CD1c-positive myeloid dendritic cell (primary cell): ENCODE measurements around the gene MYH15.

Experiments
- DNase-seq: peaks from one replicate; pipeline ENCODE4 v3.0.0-alpha.2; 2016; ENCODE audit errors: extremely low spot score

MYH15 gene

DNA sequence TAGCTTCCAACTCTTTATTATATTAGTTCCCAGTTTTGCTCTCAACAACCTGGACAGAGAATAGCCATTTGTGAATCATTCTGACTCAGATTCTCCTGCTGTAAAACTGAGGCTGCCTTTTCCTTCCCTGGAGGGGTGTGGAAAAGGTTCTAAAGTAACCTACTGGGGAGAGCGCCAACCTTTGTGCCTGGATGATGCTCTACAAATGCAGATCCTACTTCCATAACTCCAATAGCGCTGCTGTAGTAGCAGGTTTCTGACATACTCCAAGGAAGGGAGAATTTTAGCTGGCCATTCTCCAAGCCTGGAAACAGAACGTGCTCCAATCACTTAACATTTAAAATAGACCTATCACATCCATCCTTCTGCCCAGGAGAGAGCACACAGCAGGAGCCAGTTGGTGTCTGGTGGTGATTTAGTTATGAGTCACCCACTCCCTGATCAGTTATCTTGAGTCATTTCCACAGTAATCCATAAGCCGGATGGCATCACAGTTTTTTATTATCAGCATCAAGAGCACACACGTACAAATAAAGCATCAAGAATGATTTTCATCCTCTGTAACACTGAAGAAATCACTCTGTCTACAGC is 38.3 kb downstream of the MYH15 start:
- no peak for DNase-seq

GRCh38 chr3:108471426-108471825 is 39.0 kb downstream of the MYH15 start:
- DNase-seq: no peak

DNA sequence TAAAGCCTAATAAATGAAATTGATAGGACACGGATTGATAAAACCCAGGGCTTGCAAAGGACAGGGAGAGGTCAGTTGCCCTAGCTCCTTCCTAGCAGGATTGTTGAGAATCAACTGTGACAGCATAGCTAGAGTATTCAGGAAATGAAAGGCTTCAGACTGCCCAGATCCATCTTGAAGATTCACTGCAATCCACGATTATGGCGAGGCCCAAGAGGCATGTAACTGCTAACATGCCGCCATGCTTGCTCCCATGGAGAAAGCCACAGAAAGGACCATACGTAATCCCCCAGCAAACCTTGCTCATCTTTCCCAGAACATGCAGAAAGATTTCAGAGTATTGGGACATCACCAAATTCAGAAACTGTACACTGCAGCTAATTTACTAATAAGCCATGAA is 41.3 kb downstream of the MYH15 start:
- no peak for DNase-seq

DNA sequence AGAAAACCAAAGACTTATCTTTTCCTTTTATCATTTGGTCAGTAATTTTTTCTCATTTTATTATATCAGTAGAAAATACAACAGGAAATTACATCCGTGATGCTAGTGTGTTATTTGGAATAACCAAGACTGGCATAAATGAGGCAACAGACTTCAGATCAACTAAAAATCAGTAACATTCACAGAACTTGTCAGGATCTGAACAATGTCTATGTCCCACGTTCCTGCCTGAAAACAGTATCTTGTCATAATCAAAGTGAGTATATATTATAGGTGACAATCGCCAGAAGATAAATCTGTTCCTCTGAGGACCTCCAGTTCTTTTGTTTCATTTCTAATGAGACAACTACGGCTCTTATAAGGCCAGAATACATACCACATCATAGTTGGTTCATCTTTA is 41.8 kb downstream of the MYH15 start:
- DNase-seq: no peak

- DNase-seq: no peak
Observed at GRCh38 chr3:108462899-108463298, 47.5 kb downstream of the MYH15 start.

- peak; percentile 7 for DNase-seq
Observed at GRCh38 chr3:108461661-108462111, 48.7 kb downstream of the MYH15 start.

DNA sequence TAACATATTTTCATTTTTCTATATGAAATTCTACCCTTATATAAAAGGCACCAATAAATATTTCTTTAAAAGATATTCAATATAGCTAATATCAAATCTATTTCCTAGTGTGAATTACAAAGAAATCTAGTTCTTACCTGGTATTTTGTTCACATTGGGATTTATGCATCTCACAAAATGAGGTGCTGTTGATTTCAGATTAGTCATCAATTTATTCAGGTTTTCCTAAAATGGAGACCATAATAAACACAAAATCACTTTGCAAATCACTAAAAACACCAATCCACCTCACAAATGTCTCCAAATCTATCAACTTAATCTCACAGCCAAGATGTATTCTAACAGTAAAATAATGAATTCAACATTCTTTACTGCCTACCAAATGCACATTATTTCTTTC is 51.2 kb downstream of the MYH15 start:
- DNase-seq: no peak

- DNase-seq: no peak
Observed at GRCh38 chr3:108455212-108455705, 55.1 kb downstream of the MYH15 start.

DNA sequence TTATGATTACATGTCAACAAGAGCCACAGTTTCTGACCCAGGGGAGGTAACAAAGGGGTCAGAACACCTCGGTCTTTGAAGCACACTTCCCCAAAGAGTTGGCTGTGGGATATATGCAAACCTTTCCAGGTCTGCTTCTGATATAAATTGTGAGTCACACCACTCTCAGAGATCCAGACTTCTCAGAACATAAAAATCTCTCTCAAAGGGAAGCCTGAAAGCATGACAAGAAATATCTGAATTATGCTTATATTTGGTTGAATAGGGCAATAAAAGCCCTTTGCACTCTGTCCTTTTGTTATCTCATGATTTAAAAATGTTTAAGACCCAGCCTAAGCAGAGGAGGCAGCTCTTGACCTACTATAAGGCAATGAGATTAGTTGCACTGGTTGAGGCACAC is 56.8 kb downstream of the MYH15 start:
- DNase-seq: no peak

DNA sequence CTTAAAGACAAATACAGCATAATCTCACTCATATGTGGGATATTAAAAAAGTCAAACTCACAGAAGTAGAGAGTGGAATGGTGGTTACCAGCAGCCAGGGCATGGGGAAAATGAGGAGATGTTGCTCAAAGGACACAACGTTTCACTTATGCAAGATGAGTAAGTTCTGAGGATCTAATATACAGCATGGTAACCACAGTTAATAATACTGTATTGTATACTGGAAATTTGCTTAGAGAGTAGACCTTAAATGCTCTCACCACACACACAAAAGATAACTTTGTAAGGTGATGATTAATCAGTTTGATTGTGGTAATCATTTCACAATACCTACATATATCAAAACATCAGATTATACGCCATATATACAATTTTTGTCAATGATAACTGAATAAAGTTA is 60.0 kb downstream of the MYH15 start:
- no peak for DNase-seq

- DNase-seq: no peak
Observed at GRCh38 chr3:108448593-108448992, 61.8 kb downstream of the MYH15 start.

GRCh38 chr3:108447096-108447847 is 63.1 kb downstream of the MYH15 start:
- DNase-seq: no peak

- DNase-seq: no peak
Observed at GRCh38 chr3:108442281-108442680, 68.1 kb downstream of the MYH15 start.

DNA sequence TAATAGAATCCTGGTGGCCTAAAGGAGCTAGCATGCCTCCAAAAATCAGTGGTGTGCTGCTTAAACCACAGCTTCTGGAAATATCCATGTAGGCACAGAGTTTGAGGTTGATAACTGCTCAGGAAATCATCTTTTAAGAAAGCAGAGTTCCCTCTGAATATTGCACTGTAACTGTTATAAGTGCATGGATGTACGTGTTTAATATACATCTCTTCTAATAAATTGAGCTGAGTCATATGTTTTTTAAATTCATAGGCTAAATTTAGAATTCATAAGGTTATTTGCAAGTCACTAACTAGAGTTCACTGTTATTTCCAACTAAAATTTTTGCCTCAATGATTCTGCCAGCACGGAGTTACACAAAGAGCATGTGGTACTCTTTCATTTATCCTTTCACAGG is 68.9 kb downstream of the MYH15 start:
- no peak for DNase-seq

DNA sequence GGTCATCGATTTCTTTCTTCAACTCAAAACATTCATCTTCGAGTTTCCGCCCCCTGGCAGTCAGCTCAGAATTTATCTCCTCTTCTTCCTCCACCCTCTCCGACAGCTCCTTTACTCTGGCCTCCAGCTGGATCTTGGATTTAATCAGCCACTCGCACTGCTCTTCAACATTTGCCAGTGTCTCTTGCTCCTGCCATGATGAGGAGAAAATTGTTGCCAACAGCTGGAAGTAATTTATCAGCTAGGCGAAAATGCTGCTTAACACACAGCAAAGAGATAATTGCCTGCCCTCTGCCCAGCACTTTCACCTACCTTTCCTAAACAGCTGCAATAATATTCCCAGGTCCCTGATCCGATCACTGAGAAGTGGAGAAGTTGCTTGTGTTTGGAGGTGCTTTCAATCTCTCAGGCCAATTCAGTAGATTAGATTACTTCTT is 69.3 kb downstream of the MYH15 start:
- no peak for DNase-seq

GRCh38 chr3:108438542-108438941 is 71.9 kb downstream of the MYH15 start:
- DNase-seq: no peak

GRCh38 chr3:108437439-108437838 is 73.0 kb downstream of the MYH15 start:
- DNase-seq: no peak

- DNase-seq: no peak
Observed at GRCh38 chr3:108433928-108434327, 76.5 kb downstream of the MYH15 start.

DNA sequence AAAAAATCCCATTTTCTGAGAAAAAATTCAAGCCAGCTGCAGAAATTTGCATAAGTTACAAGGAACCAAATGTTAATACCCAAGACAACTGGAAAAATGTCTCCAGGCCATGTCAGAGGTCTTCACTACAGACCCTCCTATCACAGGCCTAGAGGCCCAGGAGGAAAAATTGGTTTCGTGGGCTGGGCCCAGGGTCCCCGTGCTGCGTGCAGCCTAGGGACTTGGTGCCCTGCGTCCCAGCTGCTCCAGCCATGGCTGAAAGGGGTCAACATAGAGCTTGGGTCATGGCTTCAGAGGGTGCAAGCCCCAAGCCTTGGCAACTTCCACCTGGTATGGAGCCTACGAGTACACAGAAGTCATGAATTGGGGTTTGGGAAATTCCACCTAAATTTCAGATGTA is 78.0 kb downstream of the MYH15 start:
- no peak for DNase-seq

DNA sequence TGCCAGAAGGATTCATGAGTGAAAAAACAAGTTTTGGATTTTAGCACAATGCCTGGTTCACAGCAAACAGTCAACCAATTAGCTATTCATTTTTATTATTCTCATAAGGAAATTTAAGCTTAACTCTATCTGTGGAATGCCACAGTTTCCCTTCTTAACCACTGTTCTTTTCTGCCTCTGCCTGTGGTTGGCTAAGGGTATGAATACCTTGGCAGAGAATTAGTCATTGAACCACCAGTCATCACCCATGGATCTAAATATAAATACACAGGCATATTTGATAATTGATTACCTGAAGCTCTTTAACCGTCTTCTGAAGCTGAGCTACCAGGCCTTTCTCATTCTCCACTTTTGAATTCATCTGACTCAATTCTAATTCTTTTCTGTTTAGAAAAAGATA is 79.9 kb downstream of the MYH15 start:
- no peak for DNase-seq

DNA sequence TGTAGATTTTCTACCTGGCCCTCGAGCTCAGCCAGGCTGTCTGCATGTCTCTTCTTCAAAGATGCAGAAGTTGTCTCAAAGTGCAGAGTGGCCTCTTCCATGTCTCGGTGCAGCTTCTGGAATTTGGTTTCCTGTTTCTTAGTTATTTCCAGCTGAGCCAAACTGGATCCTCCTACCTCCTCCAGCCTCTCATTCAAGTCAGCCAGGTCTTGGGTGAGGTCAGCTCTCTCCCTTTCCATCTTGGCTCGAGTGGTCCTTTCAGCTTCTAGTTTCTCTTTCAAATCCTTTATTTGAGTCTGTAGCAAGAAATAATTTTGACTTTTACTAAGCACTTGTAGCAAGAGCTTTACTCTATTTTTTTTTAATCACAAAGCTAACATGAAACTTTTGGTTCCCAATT is 81.8 kb downstream of the MYH15 start:
- DNase-seq: no peak

DNA sequence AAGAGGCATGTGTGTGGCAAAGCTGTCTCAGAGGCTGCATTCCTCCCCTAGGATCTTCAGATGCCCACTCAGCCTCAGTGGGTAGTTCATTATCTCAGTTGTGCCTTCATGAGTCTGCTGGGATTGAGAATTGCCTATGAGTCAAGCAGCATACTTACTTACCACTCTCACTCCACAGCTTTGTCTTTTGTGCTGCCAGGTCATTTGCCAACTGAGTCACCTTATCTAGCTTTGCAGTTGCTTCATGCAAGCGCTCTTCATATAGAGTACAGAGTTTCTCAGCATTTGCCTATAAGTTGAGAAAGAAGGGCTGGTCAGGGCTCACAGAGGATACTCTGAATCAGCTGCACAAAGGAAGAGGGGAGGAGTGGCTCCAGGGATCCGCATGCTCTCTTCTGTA is 89.5 kb downstream of the MYH15 start:
- no peak for DNase-seq

DNA sequence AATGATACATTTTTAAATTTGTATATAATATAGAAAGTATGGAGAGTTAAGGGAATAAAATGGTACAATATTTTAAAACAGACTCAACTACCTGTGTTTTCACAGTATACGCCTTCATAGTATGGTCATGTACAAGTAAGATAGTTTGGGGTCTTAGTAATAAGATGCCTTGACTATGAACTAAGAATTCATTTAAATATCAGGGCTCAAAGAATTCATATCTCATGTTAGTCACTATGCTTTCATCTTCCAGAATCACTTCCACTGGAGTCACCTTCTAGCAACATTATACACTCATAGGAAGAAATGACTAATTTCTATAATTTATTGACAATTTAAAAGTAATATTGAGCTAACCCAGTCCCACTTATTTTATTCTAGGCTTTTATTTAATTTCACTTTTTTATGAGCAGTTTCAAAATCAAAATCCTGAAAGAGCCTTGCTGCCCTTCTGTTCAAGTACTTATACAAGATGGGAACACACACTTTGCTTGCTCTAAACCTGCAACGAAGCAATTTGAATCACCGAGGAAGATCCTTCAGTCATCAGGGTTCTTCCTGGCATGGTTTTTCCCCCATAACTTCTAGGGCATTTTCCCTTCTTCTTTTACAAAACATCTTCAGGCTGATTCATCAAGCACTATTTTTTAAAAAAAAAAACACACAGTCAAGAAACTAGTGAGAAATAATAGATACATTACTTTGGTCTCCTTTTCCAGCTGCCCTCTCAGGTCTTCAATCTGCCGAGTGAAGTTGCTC is 94.1 kb downstream of the MYH15 start:
- DNase-seq: no peak
